Kidney (tissue), 14 donors: ENCODE data around the gene TNS3. TPM values are rescaled to one million over a fixed set of nuclear protein-coding genes. Genes with fewer than 3 reads are reported as not detected.

ENCODE experiments used
- DNase-seq, 5 donors: peaks; one replicate each; pipeline ENCODE4 v3.0.0-alpha.2; 2013 to 2020
- FAIRE-seq: peaks from 2 replicates; lab custom pipeline; 2012; peaks lifted over from hg19 to GRCh38; lab: Jason Lieb, UNC
- H3K27ac ChIP-seq, 2 donors: one replicate each; pipeline ENCODE4 v1.7.0; 2013; ENCODE audit warnings: low read depth in 2 of 2, low read length in 2 of 2, inconsistent platforms in 1 of 2
- H3K27me3 ChIP-seq: one replicate; pipeline ENCODE4 v1.7.1; 2013; ENCODE audit warnings: low read length, inconsistent platforms; ENCODE audit not compliant: control insufficient read depth, insufficient read depth
- H3K36me3 ChIP-seq, 3 donors: one replicate each; pipeline versions ENCODE4 v1.7.0 to v1.7.1; 2013; ENCODE audit warnings: low read length in 3 of 3, control low read depth in 1 of 3, inconsistent platforms in 1 of 3; ENCODE audit not compliant: insufficient read depth in 3 of 3, control insufficient read depth in 2 of 3
- H3K4me1 ChIP-seq, 3 donors: one replicate each; pipeline versions ENCODE4 v1.7.0 to v1.7.1; 2013; ENCODE audit warnings: low read length in 3 of 3, inconsistent platforms in 1 of 3, low read depth in 1 of 3; ENCODE audit not compliant: control insufficient read depth in 2 of 3, insufficient read depth in 2 of 3
- H3K4me3 ChIP-seq, 3 donors: one replicate each; pipeline versions ENCODE4 v1.7.0 to v1.8.1; 2013; ENCODE audit warnings: low read length in 3 of 3, control low read depth in 1 of 3, inconsistent platforms in 1 of 3
- H3K9ac ChIP-seq, 3 donors: one replicate each; pipeline versions ENCODE4 v1.7.0 to v1.7.1; 2013; ENCODE audit warnings: low read length in 3 of 3, control low read depth in 1 of 3, inconsistent platforms in 1 of 3
- H3K9me3 ChIP-seq, 3 donors: one replicate each; pipeline versions ENCODE4 v1.7.0 to v1.7.1; 2013; ENCODE audit warnings: low read length in 3 of 3, control low read depth in 1 of 3, inconsistent platforms in 1 of 3; ENCODE audit not compliant: control insufficient read depth in 2 of 3, insufficient read depth in 1 of 3
- intact Hi-C: fragments of 100-400 bp; cut with DNase I; formaldehyde crosslinking; loops from one replicate; pipeline ENCODE4 v1.11.1; 2022
- polyA plus RNA-seq: library from polyadenylated mRNA; stranded (reverse); fragments of 350-450 nt; fragmentation: Illumina TruSeq; extraction: RNeasy Lipid Tissue Mini Kit (QIAGEN cat#74804); gene quantifications from one replicate; pipeline ENCODE4 v1.2.3, GENCODE V29; 2014; ENCODE audit warnings: low read depth, low replicate concordance; ENCODE audit not compliant: insufficient read depth
- total RNA-seq: library from RNA; stranded (reverse); fragmentation: NEBNext Ultra II Directional; extraction: Animal tissue kit (Norgen Biotek cat#: 25700); gene quantifications from one replicate; pipeline ENCODE4 v1.2.1, GENCODE V29; 2021
- TF ChIP-seq, protein P1 (sequence below): IDR thresholded peaks from 3 replicates; pipeline ENCODE4 v1.5.1; 2012; ENCODE audit warnings: mild to moderate bottlenecking, moderate library complexity, borderline replicate concordance; ENCODE audit not compliant: insufficient read depth; ENCODE audit errors: extremely low read depth
- donor health status: control.
- donor health status: control.
- donor health status: control.
- donor health status: control.
- donor health status: control.
- donor health status: DM: yes; HTN: yes; CAD: no.
- donor health status: Normal renal cell carcinoma (clear cell type).

TNS3 gene
- total and polyA plus RNA-seq, 2 donors from 2014 or later: 38.4 to 198 TPM

GRCh38 chr7:47329320-47329926 lies 252.5 kb downstream of the TNS3 start:
- peaks cover 3 to 47% (median 35%) of the 10 kb centered on the region in 3 donors for H3K4me1 ChIP-seq
- peak in 2 of 5 donors; percentile 51 to 80 for DNase-seq
- intact Hi-C loops: no loop called here

GRCh38 chr7:47328392-47329319 lies 253.3 kb downstream of the TNS3 start:
- DNase-seq (peak in 2 of 5 donors; percentile 66 to 68), FAIRE-seq (no peak)
- Histone ChIP-seq H3K36me3 (peaks cover 0 to 10% (median 0%) of the 10 kb centered on the region in 3 donors), H3K4me3 (peak overlapping the region in 1 of 3 donors; percentile 48), H3K4me1 (peaks cover 0 to 47% (median 35%) of the 10 kb centered on the region in 3 donors), H3K9me3 (no peaks in the 10 kb centered on the region), H3K9ac (peak overlapping the region in 2 of 3 donors; percentile 17 to 27), H3K27ac (peak overlapping the region; percentile 72 to 88), H3K27me3 (no peaks in the 10 kb centered on the region)
- intact Hi-C loops: no loop called here
- TF ChIP-seq, protein P1, sequence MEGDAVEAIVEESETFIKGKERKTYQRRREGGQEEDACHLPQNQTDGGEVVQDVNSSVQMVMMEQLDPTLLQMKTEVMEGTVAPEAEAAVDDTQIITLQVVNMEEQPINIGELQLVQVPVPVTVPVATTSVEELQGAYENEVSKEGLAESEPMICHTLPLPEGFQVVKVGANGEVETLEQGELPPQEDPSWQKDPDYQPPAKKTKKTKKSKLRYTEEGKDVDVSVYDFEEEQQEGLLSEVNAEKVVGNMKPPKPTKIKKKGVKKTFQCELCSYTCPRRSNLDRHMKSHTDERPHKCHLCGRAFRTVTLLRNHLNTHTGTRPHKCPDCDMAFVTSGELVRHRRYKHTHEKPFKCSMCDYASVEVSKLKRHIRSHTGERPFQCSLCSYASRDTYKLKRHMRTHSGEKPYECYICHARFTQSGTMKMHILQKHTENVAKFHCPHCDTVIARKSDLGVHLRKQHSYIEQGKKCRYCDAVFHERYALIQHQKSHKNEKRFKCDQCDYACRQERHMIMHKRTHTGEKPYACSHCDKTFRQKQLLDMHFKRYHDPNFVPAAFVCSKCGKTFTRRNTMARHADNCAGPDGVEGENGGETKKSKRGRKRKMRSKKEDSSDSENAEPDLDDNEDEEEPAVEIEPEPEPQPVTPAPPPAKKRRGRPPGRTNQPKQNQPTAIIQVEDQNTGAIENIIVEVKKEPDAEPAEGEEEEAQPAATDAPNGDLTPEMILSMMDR: no peak

More at GRCh38 chr7:47329320-47329926, 252.5 kb downstream of the TNS3 start:
- Histone ChIP-seq H3K9me3 (no peaks in the 10 kb centered on the region), H3K27ac (peak overlapping the region; percentile 72 to 88), H3K4me3 (peak overlapping the region in 1 of 3 donors; percentile 5), H3K9ac (no peak overlapping the region), H3K27me3 (no peaks in the 10 kb centered on the region), H3K36me3 (peaks cover 0 to 10% (median 0%) of the 10 kb centered on the region in 3 donors)
- TF ChIP-seq, protein P1: no peak
- no peak for FAIRE-seq

DNA sequence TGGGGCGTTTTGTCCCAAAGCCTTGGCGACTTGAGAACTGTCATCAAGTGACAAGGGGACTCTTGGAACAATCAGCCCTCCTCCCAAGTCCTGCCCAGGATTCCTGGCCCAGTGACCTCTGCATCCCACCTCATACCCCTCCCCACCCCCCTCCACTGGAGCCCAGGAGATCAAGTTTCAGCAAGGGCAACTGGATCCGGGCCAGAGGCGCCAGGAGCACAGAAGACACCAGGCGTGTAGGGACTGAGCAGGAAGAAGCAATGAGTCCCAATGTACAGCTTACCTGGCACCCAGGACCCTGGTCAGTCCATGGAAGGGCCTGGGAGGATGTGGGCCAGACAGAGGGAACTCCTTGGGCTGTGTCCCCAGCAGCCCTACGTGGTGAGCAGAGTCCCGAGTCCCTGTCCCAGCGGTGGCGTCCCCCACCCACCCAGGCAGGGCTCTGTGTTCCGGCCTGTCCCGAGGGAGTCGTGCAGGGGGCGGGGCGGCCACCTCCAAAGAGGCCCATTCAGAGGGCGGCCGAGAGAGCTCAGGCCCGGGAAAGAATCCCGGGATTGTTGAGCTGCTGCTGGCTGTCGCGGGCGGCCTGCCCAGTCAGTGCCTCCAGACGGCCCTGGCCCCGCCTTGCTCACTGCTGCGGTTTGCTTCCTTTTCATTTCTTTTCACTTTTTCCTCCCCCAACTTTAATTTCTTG lies 254.1 kb downstream of the TNS3 start:
- Histone ChIP-seq H3K27ac (peak overlapping the region; percentile 72 to 88), H3K9ac (peak overlapping the region in 1 of 3 donors; percentile 44), H3K4me1 (peaks cover 0 to 47% (median 37%) of the 10 kb centered on the region in 3 donors), H3K27me3 (no peaks in the 10 kb centered on the region), H3K4me3 (peak overlapping the region in 1 of 3 donors; percentile 48), H3K36me3 (peaks cover 0 to 4% (median 0%) of the 10 kb centered on the region in 3 donors), H3K9me3 (no peaks in the 10 kb centered on the region)
- TF ChIP-seq, protein P1: no peak
- no peak for FAIRE-seq
- DNase-seq: peak; percentile 89 to 96 (median 91)
- intact Hi-C loops: no loop called here
